B cell (primary cell): Measurements from ENCODE around the gene AP1G1. TPM values are rescaled to one million over a fixed set of nuclear protein-coding genes. Genes with fewer than 3 reads are reported as not detected.

ENCODE experiments used
- ATAC-seq: fragments of 200-7000 bp; cut with Tn5 transposase; one replicate; pipeline ENCODE4 v1.10.0; 2021; ENCODE audit warnings: low read depth, mild to moderate bottlenecking, moderate number of reproducible peaks, moderate library complexity
- CTCF ChIA-PET: fragments of 350-600 bp; sonication (Branson Sonifier 250); formaldehyde crosslinking; loops from one replicate; lab custom pipeline; 2021; ENCODE audit warnings: antibody characterized with exemption, inconsistent platforms; lab: Charles Lee
- POLR2A ChIA-PET: fragments of 350-600 bp; sonication (Branson Sonifier 250); formaldehyde crosslinking; loops from one replicate; lab custom pipeline; 2021; ENCODE audit warnings: antibody characterized with exemption; lab: Charles Lee
- DNase-seq: peaks from one replicate; pipeline ENCODE4 v3.0.0; 2013
- H2AFZ ChIP-seq: 2 replicates; pipeline ENCODE4 v1.6.1; 2012; ENCODE audit warnings: mild to moderate bottlenecking, low read depth, low read length; ENCODE audit not compliant: insufficient read depth, poor library complexity, severe bottlenecking
- H3K27ac ChIP-seq, 2 donors: 1 replicate in 1 of 2; 2 replicates in 1 of 2; pipeline ENCODE4 v1.5.1; 2012 to 2013; ENCODE audit warnings: low read length in 2 of 2, mild to moderate bottlenecking in 2 of 2, moderate library complexity in 1 of 2
- H3K27me3 ChIP-seq, 4 experiments: fragments of 200-600 bp in 1 of 4; sonication (generic) in 1 of 4; replicated peaks in 1 of 4; 1 replicate in 2 of 4; 2 replicates in 2 of 4; pipeline versions ENCODE4 v1.6.1 to v1.7.0; 2013 to 2016; ENCODE audit warnings: low read length in 3 of 4, mild to moderate bottlenecking in 2 of 4, mixed read lengths in 1 of 4, moderate library complexity in 1 of 4; ENCODE audit not compliant: insufficient read depth in 4 of 4, control insufficient read depth in 3 of 4; ENCODE audit errors: control extremely low read depth in 1 of 4
- H3K36me3 ChIP-seq, 2 experiments: replicated peaks in 1 of 2; 1 replicate in 1 of 2; 2 replicates in 1 of 2; pipeline versions ENCODE4 v1.6.1 to v1.7.1; 2013; ENCODE audit warnings: low read length in 1 of 2; ENCODE audit not compliant: insufficient read depth in 2 of 2, control insufficient read depth in 1 of 2; ENCODE audit errors: control extremely low read depth in 1 of 2, extremely low read depth in 1 of 2
- H3K4me1 ChIP-seq, 2 donors: fragments of 200-600 bp in 1 of 2; sonication (generic) in 1 of 2; 1 replicate in 1 of 2; 2 replicates in 1 of 2; pipeline versions ENCODE4 v1.5.1 to v1.6.1; 2013 to 2017; ENCODE audit warnings: low read length in 2 of 2; ENCODE audit not compliant: control insufficient read depth in 2 of 2, insufficient read depth in 2 of 2
- H3K4me2 ChIP-seq: replicated peaks from 2 replicates; pipeline ENCODE3; 2012; ENCODE audit warnings: mild to moderate bottlenecking, low read depth, low read length; ENCODE audit not compliant: poor library complexity, severe bottlenecking
- H3K4me3 ChIP-seq, 5 experiments: fragments of 200-600 bp in 1 of 5; sonication (generic) in 1 of 5; 1 replicate in 3 of 5; 2 replicates in 2 of 5; pipeline versions ENCODE4 v1.5.1 to v1.7.0; 2011 to 2016; ENCODE audit warnings: low read length in 4 of 5, mild to moderate bottlenecking in 4 of 5, low read depth in 2 of 5, control low read depth in 1 of 5, moderate library complexity in 1 of 5; ENCODE audit not compliant: insufficient read depth in 1 of 5; ENCODE audit errors: control extremely low read depth in 1 of 5, extremely low read depth in 1 of 5
- H3K79me2 ChIP-seq: fragments of 200-600 bp; sonication (generic); one replicate; pipeline ENCODE4 v1.6.0; 2016; ENCODE audit warnings: low read length; ENCODE audit not compliant: control insufficient read depth, insufficient read depth
- H3K9ac ChIP-seq: fragments of 200-600 bp; sonication (generic); 2 replicates; pipeline ENCODE4 v1.6.1; 2017; ENCODE audit warnings: mild to moderate bottlenecking, low read length, moderate library complexity
- H3K9me3 ChIP-seq, 3 donors: one replicate each; pipeline versions ENCODE4 v1.6.1 to v1.7.1; 2013; ENCODE audit warnings: low read length in 2 of 3; ENCODE audit not compliant: control insufficient read depth in 2 of 3, insufficient read depth in 1 of 3; ENCODE audit errors: control extremely low read depth in 1 of 3
- H4K20me1 ChIP-seq: 2 replicates; pipeline ENCODE4 v1.6.0; 2012; ENCODE audit warnings: mild to moderate bottlenecking, low read length; ENCODE audit not compliant: insufficient read depth, control insufficient read depth, poor library complexity, severe bottlenecking
- H3K27ac Mint-ChIP-seq: one replicate; pipeline ENCODE4 v1.8.0; 2021; ENCODE audit warnings: mixed read lengths
- H3K27me3 Mint-ChIP-seq: one replicate; pipeline ENCODE4 v1.8.0; 2021; ENCODE audit warnings: mixed read lengths
- H3K4me1 Mint-ChIP-seq: one replicate; pipeline ENCODE4 v1.8.0; 2021; ENCODE audit warnings: mixed read lengths
- H3K4me3 Mint-ChIP-seq: one replicate; pipeline ENCODE4 v1.8.0; 2021; ENCODE audit warnings: mixed read lengths
- H3K9me3 Mint-ChIP-seq: one replicate; pipeline ENCODE4 v1.8.0; 2022; ENCODE audit warnings: mixed read lengths; ENCODE audit not compliant: insufficient read depth
- CTCF ChIP-seq: fragments of 200-600 bp; IDR thresholded peaks from one replicate; pipeline ENCODE4 v1.8.0; 2022; ENCODE audit warnings: antibody characterized with exemption, mild to moderate bottlenecking
- EZH2 ChIP-seq: IDR thresholded peaks from 2 replicates; pipeline ENCODE4 v1.6.1; 2012; ENCODE audit warnings: borderline replicate concordance, low read depth, mild to moderate bottlenecking, moderate library complexity, low read length; ENCODE audit not compliant: insufficient read depth, poor library complexity, severe bottlenecking
- WGBS: methylation state at CpG from one replicate; pipeline ENCODE4 v1.1.5; 2013; ENCODE audit warnings: missing lambda C conversion rate; ENCODE audit not compliant: insufficient coverage; 5-methylcytosine and 5-hydroxymethylcytosine counted together
- intact Hi-C: fragments of 100-400 bp; cut with micrococcal nuclease; formaldehyde crosslinking; loops from one replicate; pipeline ENCODE4 v1.10.0; 2022
- polyA plus RNA-seq: library from polyadenylated mRNA; depleted of rRNA; stranded (reverse); fragments of >200 nt; gene quantifications from 2 replicates; pipeline ENCODE4 v1.2.3, GENCODE V29; 2012
- total RNA-seq, 2 donors: library from RNA; stranded (reverse); fragments of 120-200 nt in 1 of 2; gene quantifications; 1 replicate in 1 of 2; 2 replicates in 1 of 2; pipeline versions ENCODE4 v1.2.3 to v1.2.4, GENCODE V29; 2013 to 2022

AP1G1 gene
- total and polyA plus RNA-seq, 2 donors (not counting 1 experiment from before 2014, with no cell fraction given): 43.8 to 142 TPM

GRCh38 chr16:71771571-71771970 is 37.1 kb downstream of the AP1G1 start:
- Histone ChIP-seq H3K27ac (no peak overlapping the region), H3K9me3 (no peaks in the 10 kb centered on the region), H3K4me2 (no peak overlapping the region), H4K20me1 (peaks cover 12% of the 10 kb centered on the region), H3K4me3 (no peak overlapping the region), H2AFZ (no peak overlapping the region), H3K27me3 (no peaks in the 10 kb centered on the region), H3K36me3 (peaks cover 8 to 61% of the 10 kb centered on the region in 2 experiments), H3K79me2 (peaks cover 13% of the 10 kb centered on the region), H3K9ac (no peak overlapping the region), H3K4me1 (peaks cover under 1 to 8% of the 10 kb centered on the region in 2 donors)
- TF ChIP-seq CTCF: no peak
- TF ChIP-seq EZH2: no peak
- Mint-ChIP-seq H3K27me3 (no peaks in the 10 kb centered on the region), H3K27ac (no peak overlapping the region), H3K4me3 (no peak overlapping the region), H3K4me1 (peaks cover 11% of the 10 kb centered on the region), H3K9me3 (no peaks in the 10 kb centered on the region)
- ChIA-PET CTCF (no interaction called here), POLR2A (no interaction called here)
- intact Hi-C loops: no loop called here
- no peak for DNase-seq
- ATAC-seq: no peak

GRCh38 chr16:71769222-71769621 is 39.4 kb downstream of the AP1G1 start:
- no peak for DNase-seq
- no peaks in the 10 kb centered on the region for H3K9me3 Mint-ChIP-seq
- no peak overlapping the region for H3K4me3 Mint-ChIP-seq
- no peaks in the 10 kb centered on the region for H3K27me3 ChIP-seq
- no peak overlapping the region for H3K9ac ChIP-seq
- no peaks in the 10 kb centered on the region for H3K4me1 ChIP-seq
- no peak for ATAC-seq
- H3K27me3 Mint-ChIP-seq: no peaks in the 10 kb centered on the region
- WGBS: no CpG with 5 or more reads among the region's 1 CpG
- peaks cover 8 to 65% of the 10 kb centered on the region in 2 experiments for H3K36me3 ChIP-seq
- no peaks in the 10 kb centered on the region for H3K4me1 Mint-ChIP-seq
- H3K4me3 ChIP-seq: no peak overlapping the region
- H2AFZ ChIP-seq: no peak overlapping the region
- H3K79me2 ChIP-seq: no peaks in the 10 kb centered on the region
- POLR2A ChIA-PET: no interaction called here
- H4K20me1 ChIP-seq: peaks cover 6% of the 10 kb centered on the region
- no peak overlapping the region for H3K27ac Mint-ChIP-seq
- H3K27ac ChIP-seq: no peak overlapping the region
- H3K4me2 ChIP-seq: no peak overlapping the region
- TF ChIP-seq CTCF: no peak
- TF ChIP-seq EZH2: no peak
- no peaks in the 10 kb centered on the region for H3K9me3 ChIP-seq
- intact Hi-C loops: no loop called here
- CTCF ChIA-PET: interaction anchor here (1.8 kb wide), 1 partner anchor 192 kb away, joined by 7 read pairs; no protein-coding TSS in a partner anchor
